ENCODE measurements around the gene CCNY. TPM values are rescaled to one million over a fixed set of nuclear protein-coding genes. Genes with fewer than 3 reads are reported as not detected.

The CCNY gene
- polyA plus RNA-seq, 1 donor, result 111 TPM

- no peak for DNase-seq
These were observed 243.6 kb downstream of the CCNY start for GRCh38 chr10:35579726-35580422.

- DNase-seq, result no peak
These were observed 244.1 kb downstream of the CCNY start for GRCh38 chr10:35580423-35580770.

GRCh38 chr10:35581655-35582054 lies 245.3 kb downstream of the CCNY start:
- DNase-seq, result no peak

GRCh38 chr10:35584946-35585345 lies 248.6 kb downstream of the CCNY start:
- no peak for DNase-seq

- no peak for DNase-seq
These were observed 249.0 kb downstream of the CCNY start for GRCh38 chr10:35585356-35585755.

- no peak for DNase-seq
These were observed 249.7 kb downstream of the CCNY start for GRCh38 chr10:35585903-35586535.

- DNase-seq, result no peak
These were observed 252.5 kb downstream of the CCNY start for GRCh38 chr10:35588836-35589235.

- no peak for DNase-seq
These were observed 256.1 kb downstream of the CCNY start for GRCh38 chr10:35592441-35592840.

GRCh38 chr10:35594115-35595079 lies 258.1 kb downstream of the CCNY start:
- no peak for DNase-seq

- DNase-seq, result no peak
These were observed 258.8 kb downstream of the CCNY start for GRCh38 chr10:35595106-35595505.

GRCh38 chr10:35598379-35598778 lies 262.1 kb downstream of the CCNY start:
- no peak for DNase-seq

GRCh38 chr10:35600193-35600592 lies 263.9 kb downstream of the CCNY start:
- no peak for DNase-seq

- DNase-seq, result no peak
These were observed 268.9 kb downstream of the CCNY start, which contains the start of gene GJD4 for GRCh38 chr10:35605191-35605590. TSS of gene GJD4 (plus strand) at chr10:35605341. CDS start at chr10:35605568, 227 bp downstream.

GRCh38 chr10:35606430-35606829 lies 270.1 kb downstream of the CCNY start:
- no peak for DNase-seq

GRCh38 chr10:35607475-35608327 lies 271.4 kb downstream of the CCNY start:
- no peak for DNase-seq

GRCh38 chr10:35608328-35608672 lies 272.0 kb downstream of the CCNY start:
- no peak for DNase-seq

GRCh38 chr10:35611750-35612149 lies 275.4 kb downstream of the CCNY start:
- DNase-seq, result no peak

GRCh38 chr10:35612385-35613106 lies 276.2 kb downstream of the CCNY start:
- DNase-seq, result no peak

- no peak for DNase-seq
These were observed 276.8 kb downstream of the CCNY start for GRCh38 chr10:35613107-35613440.

GRCh38 chr10:35613597-35614226 lies 277.4 kb downstream of the CCNY start:
- DNase-seq, result no peak

- no peak for DNase-seq
These were observed 278.0 kb downstream of the CCNY start for GRCh38 chr10:35614312-35614711.
